Heart left ventricle (tissue), 13 donors: ENCODE results near the gene OPCML.

Experiments
- POLR2A ChIP-seq, 2 donors: fragments of 450-650 bp; IDR thresholded peaks; one replicate each; pipeline ENCODE4 v1.6.1; 2017; ENCODE audit warnings: antibody characterized with exemption in 2 of 2, mild to moderate bottlenecking in 2 of 2, moderate library complexity in 2 of 2
- TF ChIP-seq, protein P1 (sequence below), 12 donors: fragments of 200-600 bp; sonication (generic) in 4 of 12; IDR thresholded peaks; one replicate each; pipeline versions ENCODE4 v1.5.0 to v1.8.0; 2018 to 2022; ENCODE audit warnings: antibody characterized with exemption in 12 of 12, mild to moderate bottlenecking in 5 of 12
- donor health status: ischemic (EF 13 %, LVEDD 7.1; RV severe dilation, severe dysfunction).
- donor health status: DM: no; HTN: yes; CAD: no.
- donor health status: DM: no; HTN: no; CAD: no.
- donor health status: ischemic (EF 25% LVEDD 6.9; RV normal size, moderate dysfunction).
- donor health status: ischemic (EF 25% LVEDD 5.7; RV mildly dilated, moderate dysfunction).
- donor health status: ischemic (EF 35%, LVEDD 5.7; RV mildly dilated, moderate dysfunction).
- donor health status: nonischemic (EF 11% LVEDD 7.7; RV severe dilation, severe dysfunction).
- donor health status: DM: yes; HTN: yes; CAD: no.
- donor health status: PGD.
- donor health status: ischemic (EF 29% LVEDD 5.4; RV normal size, mild dysfunction).
- donor health status: nonischemic (EF 23%, LVEDD 6.1; RV moderate dilation, normal function).

DNA sequence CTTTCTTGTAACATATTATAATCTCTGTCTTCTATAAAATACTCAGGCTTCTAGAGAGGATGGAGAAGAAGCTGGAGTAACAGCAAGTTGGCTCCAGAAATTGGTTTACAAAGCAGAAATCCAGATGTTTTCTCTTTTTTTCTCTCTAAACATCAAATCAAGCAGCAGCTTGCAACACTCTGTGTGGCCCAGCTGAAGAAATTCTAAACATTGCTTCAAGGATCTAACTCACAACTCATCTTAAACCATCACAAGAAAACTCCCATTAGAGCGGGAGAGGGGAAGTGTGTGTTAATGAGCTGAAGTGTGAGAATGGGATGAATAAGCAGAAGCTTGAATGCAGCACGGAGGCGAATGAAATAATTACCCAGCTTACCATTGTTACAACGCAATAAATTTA lies 146.5 kb downstream of the OPCML start:
- no peak for TF ChIP-seq POLR2A (IDR thresholded peaks at IDR 0.05)
- TF ChIP-seq, protein P1, sequence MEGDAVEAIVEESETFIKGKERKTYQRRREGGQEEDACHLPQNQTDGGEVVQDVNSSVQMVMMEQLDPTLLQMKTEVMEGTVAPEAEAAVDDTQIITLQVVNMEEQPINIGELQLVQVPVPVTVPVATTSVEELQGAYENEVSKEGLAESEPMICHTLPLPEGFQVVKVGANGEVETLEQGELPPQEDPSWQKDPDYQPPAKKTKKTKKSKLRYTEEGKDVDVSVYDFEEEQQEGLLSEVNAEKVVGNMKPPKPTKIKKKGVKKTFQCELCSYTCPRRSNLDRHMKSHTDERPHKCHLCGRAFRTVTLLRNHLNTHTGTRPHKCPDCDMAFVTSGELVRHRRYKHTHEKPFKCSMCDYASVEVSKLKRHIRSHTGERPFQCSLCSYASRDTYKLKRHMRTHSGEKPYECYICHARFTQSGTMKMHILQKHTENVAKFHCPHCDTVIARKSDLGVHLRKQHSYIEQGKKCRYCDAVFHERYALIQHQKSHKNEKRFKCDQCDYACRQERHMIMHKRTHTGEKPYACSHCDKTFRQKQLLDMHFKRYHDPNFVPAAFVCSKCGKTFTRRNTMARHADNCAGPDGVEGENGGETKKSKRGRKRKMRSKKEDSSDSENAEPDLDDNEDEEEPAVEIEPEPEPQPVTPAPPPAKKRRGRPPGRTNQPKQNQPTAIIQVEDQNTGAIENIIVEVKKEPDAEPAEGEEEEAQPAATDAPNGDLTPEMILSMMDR (IDR thresholded peaks at IDR 0.05): no peak
